Gastrocnemius medialis (tissue), 4 donors: ENCODE measurements around the gene PEX5L. TPM values are rescaled to one million over a fixed set of nuclear protein-coding genes. Genes with fewer than 3 reads are reported as not detected.

ENCODE experiments used
- ATAC-seq, 2 donors: fragments of 150-250 bp; one replicate each; pipeline ENCODE4 v1.9.1; 2016
- DNase-seq, 2 donors: peaks; one replicate each; pipeline ENCODE4 v3.0.0-alpha.2; 2019
- H3K27ac ChIP-seq, 4 donors: fragments of 200-600 bp; sonication (generic); 1 replicate in 1 of 4; 2 replicates in 3 of 4; pipeline ENCODE4 v1.5.1; 2016 to 2018; ENCODE audit warnings: mild to moderate bottlenecking in 2 of 4, moderate library complexity in 1 of 4
- H3K27me3 ChIP-seq, 3 donors: fragments of 200-600 bp; sonication (generic) in 2 of 3; 1 replicate in 1 of 3; 2 replicates in 2 of 3; pipeline versions ENCODE4 v1.5.1 to v1.6.0; 2016 to 2019; ENCODE audit warnings: mild to moderate bottlenecking in 1 of 3, moderate library complexity in 1 of 3
- H3K36me3 ChIP-seq, 2 donors: fragments of 200-600 bp; sonication (generic) in 1 of 2; one replicate each; pipeline ENCODE4 v1.5.1; 2017 to 2018
- H3K4me1 ChIP-seq, 2 donors: fragments of 200-600 bp; sonication (generic) in 1 of 2; one replicate each; pipeline ENCODE4 v1.5.1; 2016 to 2017; ENCODE audit warnings: mild to moderate bottlenecking in 2 of 2
- H3K4me3 ChIP-seq, 4 donors: fragments of 200-600 bp; sonication (generic) in 3 of 4; 1 replicate in 1 of 4; 2 replicates in 3 of 4; pipeline ENCODE4 v1.5.1; 2016 to 2019; ENCODE audit warnings: mild to moderate bottlenecking in 2 of 4
- H3K9me3 ChIP-seq, 3 donors: fragments of 200-600 bp; sonication (generic) in 2 of 3; 1 replicate in 1 of 3; 2 replicates in 2 of 3; pipeline ENCODE4 v1.5.1; 2016 to 2019
- CTCF ChIP-seq, 5 experiments: fragments of 450-650 bp in 3 of 5; fragments of 200-600 bp in 2 of 5; sonication (generic) in 2 of 5; IDR thresholded peaks in 4 of 5; conservative IDR thresholded peaks in 1 of 5; 1 replicate in 4 of 5; 2 replicates in 1 of 5; pipeline ENCODE4 v1.5.1; 2016 to 2019; ENCODE audit warnings: antibody characterized with exemption in 5 of 5, mild to moderate bottlenecking in 3 of 5, moderate library complexity in 3 of 5
- POLR2A ChIP-seq, 2 donors: fragments of 450-650 bp; IDR thresholded peaks; one replicate each; pipeline ENCODE4 v1.6.1; 2017; ENCODE audit warnings: antibody characterized with exemption in 2 of 2, mild to moderate bottlenecking in 2 of 2, moderate library complexity in 2 of 2
- in situ Hi-C, 4 donors: fragments of 200-750 bp; cut with MboI; loops; one replicate each; pipeline versions ENCODE4 v1.15.0 to v1.8.0; 2017; ENCODE audit warnings: low sequenced_read_pairs in 4 of 4
- intact Hi-C: fragments of 100-400 bp; cut with DNase I; formaldehyde crosslinking; loops from one replicate; pipeline ENCODE4 v1.15.1; 2023; ENCODE audit warnings: low total_unique reads
- total RNA-seq, 4 donors: library from RNA; depleted of rRNA; stranded (reverse); fragments of >200 nt; gene quantifications; one replicate each; pipeline versions ENCODE4 v1.1.0 to v1.2.3, GENCODE V29; 2016

Gene PEX5L
- total RNA-seq, 4 donors from 2014 or later: 0.16 TPM; not detected in 3

DNA sequence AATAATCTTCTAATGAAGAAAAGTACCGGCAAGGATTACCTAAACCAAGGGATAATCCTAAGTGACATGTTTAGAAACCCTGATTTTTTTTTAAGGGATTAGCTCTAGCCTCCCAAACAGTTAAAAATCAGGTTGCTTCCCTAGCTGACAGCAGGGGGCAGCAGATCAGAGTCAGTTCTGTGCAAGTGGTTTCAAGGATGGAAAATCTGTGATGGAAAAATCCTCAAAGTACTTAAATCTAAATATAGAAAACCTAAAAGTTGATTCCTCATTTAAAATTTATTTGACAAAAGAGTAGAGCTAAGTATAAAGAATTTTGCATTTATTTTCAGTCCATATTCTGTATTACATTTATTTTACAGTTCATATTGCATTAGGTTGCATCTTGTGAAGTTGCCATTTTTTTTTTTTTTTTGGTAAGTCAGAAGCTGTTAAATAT, 107.6 kb downstream of the PEX5L start:
- DNase-seq (no peak), ATAC-seq (no peak)
- intact Hi-C loops: no loop called here

DNA sequence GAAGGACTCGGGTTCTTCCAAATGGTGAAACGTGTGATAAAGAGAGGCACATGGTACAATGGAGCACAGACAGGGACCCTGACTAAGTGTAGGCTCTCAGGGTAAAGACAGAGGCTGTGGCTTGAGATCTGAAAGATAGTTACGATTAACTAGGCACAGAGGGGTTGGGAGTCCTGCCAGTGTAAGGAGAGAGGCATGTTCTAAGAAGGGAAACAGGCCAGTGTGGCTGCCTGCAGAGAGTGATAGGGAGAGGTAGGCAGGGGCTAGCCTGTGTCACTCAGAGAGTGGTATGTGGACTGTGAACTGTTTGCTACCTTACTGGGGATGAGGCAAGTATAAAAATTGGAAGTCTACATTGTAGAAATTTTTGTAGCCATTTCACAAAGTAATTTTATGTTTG, 109.5 kb downstream of the PEX5L start:
- Histone ChIP-seq H3K9me3 (no peaks in the 10 kb centered on the region), H3K36me3 (no peaks in the 10 kb centered on the region), H3K4me3 (no peak overlapping the region), H3K27ac (no peak overlapping the region), H3K4me1 (no peaks in the 10 kb centered on the region), H3K27me3 (no peaks in the 10 kb centered on the region)
- in situ Hi-C loops (loop anchor here in 1 of 4 donors (10.0 kb wide), 1 partner anchor 668 kb away; no protein-coding TSS in a partner anchor), intact Hi-C loops (no loop called here)
- no peak for DNase-seq
- no peak for ATAC-seq
- TF ChIP-seq POLR2A (IDR thresholded peaks at IDR 0.05) (no peak), CTCF (IDR thresholded peaks at IDR 0.05 in 4 of 5, conservative IDR thresholded peaks at IDR 0.05 in 1 of 5) (no peak)

More for the DNA sequence above, 107.6 kb downstream of the PEX5L start:
- peak in 4 of 5 experiments; percentile 24 to 58 (median 31) for TF ChIP-seq CTCF (IDR thresholded peaks at IDR 0.05 in 4 of 5, conservative IDR thresholded peaks at IDR 0.05 in 1 of 5)
- no peak for TF ChIP-seq POLR2A (IDR thresholded peaks at IDR 0.05)
- H3K4me1 ChIP-seq: no peaks in the 10 kb centered on the region
- no peaks in the 10 kb centered on the region for H3K36me3 ChIP-seq
- no peaks in the 10 kb centered on the region for H3K9me3 ChIP-seq
- H3K27me3 ChIP-seq: no peaks in the 10 kb centered on the region
- in situ Hi-C loops: loop anchor here in 1 of 4 donors (10.0 kb wide), 1 partner anchor 666 kb away; no protein-coding TSS in a partner anchor
- no peak overlapping the region for H3K27ac ChIP-seq
- no peak overlapping the region for H3K4me3 ChIP-seq

DNA sequence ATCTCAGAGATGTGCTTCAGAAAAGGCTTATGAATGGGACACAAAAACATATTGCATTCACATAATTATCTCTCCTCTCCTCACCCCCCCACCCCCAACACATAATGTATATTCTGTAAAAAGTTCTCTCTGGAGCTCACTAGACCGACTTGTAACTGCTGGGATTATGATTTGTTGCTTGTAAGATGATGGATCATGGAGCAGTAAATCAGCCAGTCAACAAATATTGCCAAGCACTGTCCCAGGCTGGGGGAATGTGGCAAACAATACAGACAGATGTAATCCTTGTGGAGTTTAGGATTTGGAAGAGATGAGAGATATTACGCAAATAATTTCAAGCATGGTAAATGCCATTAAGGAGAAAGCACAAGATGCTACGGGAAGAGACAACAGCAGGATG, 114.8 kb downstream of the PEX5L start:
- no peak for DNase-seq
- Histone ChIP-seq H3K4me1 (no peaks in the 10 kb centered on the region), H3K4me3 (no peak overlapping the region), H3K27me3 (no peaks in the 10 kb centered on the region), H3K9me3 (no peaks in the 10 kb centered on the region), H3K27ac (no peak overlapping the region), H3K36me3 (no peaks in the 10 kb centered on the region)
- no peak for TF ChIP-seq CTCF (IDR thresholded peaks at IDR 0.05 in 4 of 5, conservative IDR thresholded peaks at IDR 0.05 in 1 of 5)
- TF ChIP-seq POLR2A (IDR thresholded peaks at IDR 0.05): no peak
- no peak for ATAC-seq
- intact Hi-C loops: no loop called here
- in situ Hi-C loops: loop anchor here in 1 of 4 donors (10.0 kb wide), 1 partner anchor 673 kb away; no protein-coding TSS in a partner anchor

DNA sequence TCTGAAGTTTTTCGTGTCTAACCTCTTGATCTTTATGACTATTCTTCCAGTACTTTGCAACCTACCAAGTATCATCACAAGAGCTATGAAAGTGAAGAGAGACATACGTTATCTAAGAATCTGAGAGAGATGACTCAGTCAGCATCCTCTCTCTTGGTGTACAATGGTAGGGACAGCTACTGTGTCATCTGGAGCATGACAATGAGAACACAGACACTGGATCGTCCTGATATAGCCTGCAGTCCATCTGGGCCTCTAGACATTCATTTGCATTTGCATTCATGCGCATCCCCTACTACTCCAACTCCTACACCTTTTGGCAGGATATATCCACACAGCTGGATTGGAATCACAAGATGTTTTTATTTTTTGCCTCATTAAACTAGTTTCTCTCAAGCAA, 115.2 kb downstream of the PEX5L start:
- TF ChIP-seq POLR2A (IDR thresholded peaks at IDR 0.05) (no peak), CTCF (IDR thresholded peaks at IDR 0.05 in 4 of 5, conservative IDR thresholded peaks at IDR 0.05 in 1 of 5) (no peak)
- Histone ChIP-seq H3K27ac (no peak overlapping the region), H3K4me3 (no peak overlapping the region), H3K9me3 (no peaks in the 10 kb centered on the region), H3K36me3 (no peaks in the 10 kb centered on the region), H3K27me3 (no peaks in the 10 kb centered on the region), H3K4me1 (no peaks in the 10 kb centered on the region)
- no peak for DNase-seq
- intact Hi-C loops (no loop called here), in situ Hi-C loops (loop anchor here in 1 of 4 donors (10.0 kb wide), 1 partner anchor 673 kb away; no protein-coding TSS in a partner anchor)
- no peak for ATAC-seq
